GM13977 (cell line): ENCODE data around the gene GPR108.
"Not testable (repeated sequence)": the region's sequence is repeated elsewhere in the genome, so short reads cannot be mapped to it uniquely, and the experiment has no call there.

Source experiments
- DNase-seq: peaks from one replicate; pipeline ENCODE4 v3.0.0; 2012; ENCODE audit warnings: low spot score
- CTCF ChIP-seq: IDR thresholded peaks from 2 replicates; pipeline ENCODE4 v1.5.1; 2012; ENCODE audit warnings: mild to moderate bottlenecking, control low read depth; ENCODE audit not compliant: insufficient read depth; ENCODE audit errors: extremely low read depth, missing control alignments
- in situ Hi-C: fragments of 300-500 bp; cut with MboI; formaldehyde crosslinking; loops from one replicate; pipeline ENCODE4 v1.12.0; 2022; ENCODE audit warnings: low sequenced_read_pairs, low pct_unique_long_range_greater_than_20kb, mixed read lengths, inconsistent platforms; ENCODE audit not compliant: unreplicated experiment

GPR108 gene

DNA sequence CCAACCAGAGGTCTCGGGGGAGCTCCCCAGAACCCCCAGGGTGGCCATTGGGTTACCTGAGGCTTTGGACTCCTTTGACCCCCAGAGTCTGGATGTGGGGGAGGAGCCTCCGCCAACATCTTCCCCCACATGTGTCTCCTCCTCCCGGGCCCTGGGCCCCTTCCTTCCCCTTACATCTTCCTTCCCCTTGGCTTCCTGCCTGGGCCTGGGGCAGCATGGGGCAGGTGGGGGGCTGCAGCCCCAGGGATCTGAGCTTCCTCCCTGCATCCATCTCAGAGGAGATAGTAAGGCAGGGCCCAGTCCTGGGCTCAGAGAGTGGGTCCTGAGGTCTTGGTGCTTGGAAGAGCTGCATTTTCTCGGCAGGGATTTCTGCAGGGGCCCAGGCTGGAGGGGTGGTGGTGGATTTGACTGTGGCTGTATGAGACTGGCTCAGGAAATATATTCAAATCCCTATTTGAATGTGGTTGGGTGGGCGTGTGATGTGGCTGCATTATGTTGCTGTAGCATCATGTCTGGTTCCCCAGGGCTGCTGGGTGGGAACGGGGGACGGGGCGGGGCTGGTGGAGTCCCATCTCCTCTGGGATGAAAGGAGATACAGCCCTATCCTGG lies 36.0 kb upstream of the GPR108 start:
- peak; percentile 75 for DNase-seq
- TF ChIP-seq CTCF: no peak
- in situ Hi-C loops: no loop called here

GRCh38 chr19:6772866-6773322 lies 35.5 kb upstream of the GPR108 start:
- no peak for TF ChIP-seq CTCF
- in situ Hi-C loops: no loop called here
- no peak for DNase-seq

GRCh38 chr19:6772028-6772865 lies 34.9 kb upstream of the GPR108 start, which contains the start of gene VAV1:
Gene VAV1 (plus strand): TSS chr19:6772708. CDS start chr19:6772808, 100 bp downstream.
- TF ChIP-seq CTCF: peak; percentile 68
- DNase-seq: peak; percentile 94
- in situ Hi-C loops: no loop called here

DNA sequence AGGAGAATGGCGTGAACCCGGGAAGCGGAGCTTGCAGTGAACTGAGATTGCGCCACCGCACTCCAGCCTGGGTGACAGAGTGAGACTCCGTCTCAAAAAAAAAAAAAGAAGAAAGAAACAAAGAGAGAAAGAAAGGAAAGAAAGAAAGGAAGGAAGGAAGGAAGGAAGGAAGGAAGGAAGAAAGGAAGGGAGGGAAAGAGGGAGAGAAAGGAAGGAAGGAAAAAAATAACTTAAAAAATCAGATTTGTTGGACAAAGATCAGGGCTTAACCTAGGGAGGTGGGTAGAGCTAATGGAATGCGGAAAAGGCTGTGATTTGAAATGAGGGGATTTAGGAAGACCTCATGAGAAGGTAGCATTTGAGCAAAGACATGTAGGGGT lies 34.3 kb upstream of the GPR108 start:
- DNase-seq, in situ Hi-C loops: not testable (repeated sequence)

DNA sequence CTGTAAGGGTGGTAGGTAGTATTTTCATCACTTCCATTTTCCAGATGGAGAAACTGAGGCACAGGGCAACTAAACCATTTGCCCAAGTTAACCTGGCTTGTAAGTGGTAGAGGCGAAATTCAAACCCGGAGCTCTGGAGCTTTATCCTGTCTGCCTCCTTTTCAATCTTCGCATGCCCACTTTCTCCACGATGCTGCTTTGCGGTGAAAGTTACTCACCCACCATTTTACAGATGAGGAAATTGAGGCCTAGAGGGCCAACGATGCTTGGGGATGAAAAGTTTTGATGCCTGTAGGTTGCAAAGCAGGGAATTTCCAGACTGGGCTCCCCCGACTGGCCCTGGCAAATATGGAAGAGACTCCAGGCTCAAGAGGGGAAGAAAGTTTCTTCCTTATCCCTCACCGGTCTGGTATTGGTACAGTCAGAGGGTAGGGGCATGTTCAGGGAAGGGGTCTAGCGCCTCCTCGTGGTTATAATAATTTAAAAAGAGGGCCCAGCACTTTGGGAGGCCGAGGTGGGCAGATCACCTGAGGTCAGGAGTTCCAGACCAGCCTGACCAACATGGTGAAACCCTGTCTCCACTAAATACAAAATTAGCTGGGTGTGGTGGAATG lies 31.7 kb upstream of the GPR108 start:
- in situ Hi-C loops: no loop called here
- DNase-seq: peak; percentile 30
- TF ChIP-seq CTCF: peak; percentile 42

DNA sequence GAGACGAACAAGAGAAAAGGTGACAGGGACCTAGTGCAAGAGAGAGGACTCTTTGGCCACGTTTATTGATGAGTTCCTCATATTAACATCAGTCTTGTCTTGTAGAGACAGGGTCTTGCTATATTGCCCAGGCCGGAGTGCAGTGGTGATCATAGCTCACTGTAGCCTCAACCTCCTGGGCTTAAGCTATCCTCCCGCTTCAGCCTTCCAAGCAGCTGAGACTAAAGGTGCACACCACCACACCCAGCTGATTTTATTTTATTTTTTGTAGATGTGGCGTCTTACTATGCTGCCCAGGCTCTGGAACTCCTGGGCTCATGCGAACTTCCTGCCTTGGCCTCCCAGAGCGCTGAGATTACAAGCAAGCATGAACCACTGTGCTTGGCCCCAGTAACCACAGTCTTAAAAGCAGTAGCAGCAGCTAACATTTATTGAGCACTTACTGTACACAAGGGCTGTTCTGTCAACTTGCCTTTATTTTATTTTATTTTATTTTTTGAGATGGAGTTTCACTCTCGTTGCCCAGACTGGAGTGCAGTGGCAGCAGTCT lies 30.9 kb upstream of the GPR108 start:
- in situ Hi-C loops: no loop called here
- TF ChIP-seq CTCF: no peak
- no peak for DNase-seq
